GM12878 (cell line): ENCODE measurements around the gene NAA60. TPM values are rescaled to one million over a fixed set of nuclear protein-coding genes. Genes with fewer than 3 reads are reported as not detected.

Experiments
- ATAC-seq: fragments of 200-7000 bp; cut with Tn5 transposase; 3 replicates; pipeline ENCODE4 v1.9.1; 2020; ENCODE audit warnings: mild to moderate bottlenecking, moderate library complexity
- BruUV-seq: library from RNA; stranded (reverse); fragments of 400-500 nt; replicated peaks from 2 replicates; lab custom pipeline; 2021; lab: Mats Ljungman, UMichigan
- CTCF ChIA-PET: fragments of 300-600 bp; sonication (Branson Sonifier 250); formaldehyde crosslinking; extraction: SDS; loops from one replicate; lab custom pipeline; 2021; ENCODE audit warnings: inconsistent platforms; lab: Yijun Ruan, JAX
- POLR2A ChIA-PET: fragments of 350-600 bp; formaldehyde crosslinking; extraction: SDS; loops from one replicate; lab custom pipeline; 2021; ENCODE audit warnings: inconsistent platforms; lab: Charles Lee
- RAD21 ChIA-PET: fragments of 300-600 bp; sonication (Branson Sonifier 250); formaldehyde crosslinking; loops from one replicate; lab custom pipeline; 2023; ENCODE audit warnings: antibody characterized with exemption; ENCODE audit not compliant: unreplicated experiment; lab: Charles Lee
- SMC1A ChIA-PET: fragments of 300-600 bp; sonication (Branson Sonifier 250); formaldehyde crosslinking; loops from one replicate; lab custom pipeline; 2023; ENCODE audit not compliant: unreplicated experiment, uncharacterized antibody; lab: Charles Lee
- DNase-seq: peaks from one replicate; pipeline ENCODE4 v3.0.0-alpha.2; 2011; ENCODE audit warnings: low read depth, low spot score
- FAIRE-seq: peaks from 3 replicates; lab custom pipeline; 2011; peaks lifted over from hg19 to GRCh38; lab: Jason Lieb, UNC
- H2AFZ ChIP-seq: 2 replicates; pipeline ENCODE4 v1.6.0; 2011; ENCODE audit warnings: low read depth, low read length, control low read depth; ENCODE audit not compliant: control insufficient read depth
- H3K27ac ChIP-seq: 2 replicates; pipeline ENCODE4 v1.5.1; 2011; ENCODE audit warnings: control low read depth; ENCODE audit not compliant: control insufficient read depth, insufficient read depth
- H3K27me3 ChIP-seq, 2 experiments: replicated peaks in 1 of 2; 2 replicates each; pipeline versions ENCODE4 v1.6.0 to v1.6.1; 2011; ENCODE audit warnings: low read length in 1 of 2; ENCODE audit not compliant: control insufficient read depth in 2 of 2, insufficient read depth in 2 of 2
- H3K36me3 ChIP-seq, 2 experiments: 2 replicates each; pipeline ENCODE4 v1.5.1; 2011; ENCODE audit warnings: low read length in 1 of 2; ENCODE audit not compliant: control insufficient read depth in 2 of 2, insufficient read depth in 2 of 2
- H3K4me1 ChIP-seq: 2 replicates; pipeline ENCODE4 v1.6.1; 2011; ENCODE audit warnings: mild to moderate bottlenecking, low read length, moderate library complexity, mixed read lengths; ENCODE audit not compliant: control insufficient read depth, insufficient read depth
- H3K4me2 ChIP-seq: 2 replicates; pipeline ENCODE4 v1.6.0; 2011; ENCODE audit warnings: control low read depth; ENCODE audit not compliant: control insufficient read depth, insufficient read depth
- H3K4me3 ChIP-seq: fragments of 200-600 bp; sonication (generic); 2 replicates; pipeline ENCODE4 v1.5.1; 2016
- H3K79me2 ChIP-seq: 2 replicates; pipeline ENCODE4 v1.6.0; 2011; ENCODE audit warnings: low read length; ENCODE audit not compliant: control insufficient read depth, insufficient read depth
- H3K9ac ChIP-seq: 2 replicates; pipeline ENCODE4 v1.8.0; 2011; ENCODE audit warnings: low read length, control low read depth, mixed read lengths; ENCODE audit not compliant: control insufficient read depth, insufficient read depth
- H3K9me3 ChIP-seq: replicated peaks from 3 replicates; pipeline ENCODE4 v1.5.1; 2011; ENCODE audit warnings: mild to moderate bottlenecking, low read length; ENCODE audit not compliant: control insufficient read depth, insufficient read depth
- H4K20me1 ChIP-seq: 2 replicates; pipeline ENCODE4 v1.6.0; 2011; ENCODE audit not compliant: control insufficient read depth, insufficient read depth
- CBX3 ChIP-seq: fragments of 200-600 bp; sonication (generic); IDR thresholded peaks from 2 replicates; pipeline ENCODE4 v1.6.1; 2016; ENCODE audit warnings: low read depth, borderline replicate concordance
- EGR1 ChIP-seq, 2 experiments: IDR thresholded peaks; 1 replicate in 1 of 2; 2 replicates in 1 of 2; pipeline ENCODE4 v1.6.1; 2011 to 2012; ENCODE audit warnings: low read depth in 2 of 2, low read length in 2 of 2, borderline replicate concordance in 1 of 2, mild to moderate bottlenecking in 1 of 2, moderate library complexity in 1 of 2
- FOS ChIP-seq: IDR thresholded peaks from 3 replicates; pipeline ENCODE4 v1.6.1; 2011; ENCODE audit warnings: borderline replicate concordance; ENCODE audit not compliant: insufficient read length; ENCODE audit errors: extremely low read depth
- HDAC6 ChIP-seq: fragments of 200-600 bp; sonication (generic); IDR thresholded peaks from one replicate; pipeline ENCODE4 v1.8.0; 2017; ENCODE audit warnings: antibody characterized with exemption; ENCODE audit not compliant: unreplicated experiment
- JUND ChIP-seq: IDR thresholded peaks from 2 replicates; pipeline ENCODE4 v1.6.1; 2012; ENCODE audit warnings: low read depth, mild to moderate bottlenecking, low read length, improper control_type of control experiment, moderate library complexity
- KDM1A ChIP-seq: fragments of 200-600 bp; sonication (generic); IDR thresholded peaks from 2 replicates; pipeline ENCODE4 v1.6.1; 2016; ENCODE audit warnings: borderline replicate concordance
- LARP7 ChIP-seq: fragments of 450-650 bp; IDR thresholded peaks from 2 replicates; pipeline ENCODE4 v1.6.1; 2017; ENCODE audit warnings: mild to moderate bottlenecking
- MTA3 ChIP-seq: IDR thresholded peaks from 2 replicates; pipeline ENCODE4 v1.6.1; 2012; ENCODE audit warnings: low read length, inconsistent platforms, borderline replicate concordance
- MXI1 ChIP-seq: fragments of 150-350 bp; IDR thresholded peaks from 2 replicates; pipeline ENCODE4 v1.6.1; 2011; ENCODE audit warnings: low read depth, mild to moderate bottlenecking, inconsistent platforms, low read length, improper control_type of control experiment
- NFIC ChIP-seq: IDR thresholded peaks from 2 replicates; pipeline ENCODE4 v1.6.1; 2012; ENCODE audit warnings: low read depth, mild to moderate bottlenecking, inconsistent platforms, low read length, moderate library complexity
- POU2F2 ChIP-seq: IDR thresholded peaks from 3 replicates; pipeline ENCODE4 v1.6.1; 2011; ENCODE audit warnings: low read depth, mild to moderate bottlenecking, low read length, borderline replicate concordance
- SIX5 ChIP-seq: IDR thresholded peaks from 2 replicates; pipeline ENCODE4 v1.6.1; 2011; ENCODE audit warnings: mild to moderate bottlenecking, low read depth, low read length, moderate library complexity; ENCODE audit not compliant: severe bottlenecking
- TCF12 ChIP-seq: IDR thresholded peaks from 2 replicates; pipeline ENCODE4 v1.6.1; 2011; ENCODE audit warnings: low read depth, mild to moderate bottlenecking, low read length
- TCF3 ChIP-seq: IDR thresholded peaks from 2 replicates; pipeline ENCODE4 v1.6.1; 2012; ENCODE audit warnings: low read depth, mild to moderate bottlenecking, low read length, borderline replicate concordance; ENCODE audit not compliant: insufficient read depth
- ZBED1 ChIP-seq: IDR thresholded peaks from 2 replicates; pipeline ENCODE4 v1.6.1; 2016; ENCODE audit warnings: borderline replicate concordance
- WGBS: methylation state at CpG from one replicate; pipeline ENCODE4 v1.1.6; 2016; ENCODE audit warnings: low lambda C conversion rate; ENCODE audit not compliant: insufficient replicate concordance, insufficient coverage; ENCODE audit errors: missing lambda C conversion rate; 5-methylcytosine and 5-hydroxymethylcytosine counted together
- in situ Hi-C: fragments of 300-500 bp; cut with MboI; formaldehyde crosslinking; loops from 9 replicates; pipeline ENCODE4 v1.14.3; 2018; ENCODE audit warnings: mixed read lengths
- intact Hi-C: fragments of 100-400 bp; cut with micrococcal nuclease; formaldehyde crosslinking; loops from one replicate; pipeline ENCODE4 v1.14.2; 2022; ENCODE audit not compliant: unreplicated experiment
- polyA plus RNA-seq, 11 experiments: library from polyadenylated mRNA; depleted of rRNA in 4 of 11; unstranded in 6 of 11; stranded (reverse) in 5 of 11; fragments of >200 nt; fragmentation: Nextera tagmentation in 4 of 11; fragmentation: Illumina TruSeq in 1 of 11; extraction: Ambion mirVana in 4 of 11; extraction: Trizol in 1 of 11; gene quantifications; 1 replicate in 1 of 11; 2 replicates in 10 of 11; pipeline versions ENCODE4 v1.2.1 to v1.2.3, GENCODE V29; 2011 to 2016; ENCODE audit warnings: inconsistent platforms in 2 of 11, missing spikeins in 2 of 11, low read depth in 1 of 11
- total RNA-seq, 4 experiments: library from RNA; depleted of rRNA in 3 of 4; stranded (reverse); fragments of >200 nt in 3 of 4; fragmentation: Illumina TruSeq in 1 of 4; extraction: Trizol in 1 of 4; gene quantifications; 2 replicates each; pipeline versions ENCODE4 v1.2.1 to v1.2.3, GENCODE V29; 2013 to 2021
- TF ChIP-seq, protein P1 (sequence below): IDR thresholded peaks from 2 replicates; pipeline ENCODE4 v1.6.1; 2011; ENCODE audit warnings: low read depth, low read length, improper control_type of control experiment, borderline replicate concordance
- TF ChIP-seq, protein P2 (sequence below): fragments of 450-650 bp; IDR thresholded peaks from 2 replicates; pipeline ENCODE4 v1.6.1; 2016; ENCODE audit warnings: mild to moderate bottlenecking

NAA60 gene
- total and polyA plus RNA-seq, 10 of the 15 experiments (the other 5 are each of a cell fraction or from before 2014, with no cell fraction given), result 6.2 to 43.1 (median 34.6) TPM

DNA sequence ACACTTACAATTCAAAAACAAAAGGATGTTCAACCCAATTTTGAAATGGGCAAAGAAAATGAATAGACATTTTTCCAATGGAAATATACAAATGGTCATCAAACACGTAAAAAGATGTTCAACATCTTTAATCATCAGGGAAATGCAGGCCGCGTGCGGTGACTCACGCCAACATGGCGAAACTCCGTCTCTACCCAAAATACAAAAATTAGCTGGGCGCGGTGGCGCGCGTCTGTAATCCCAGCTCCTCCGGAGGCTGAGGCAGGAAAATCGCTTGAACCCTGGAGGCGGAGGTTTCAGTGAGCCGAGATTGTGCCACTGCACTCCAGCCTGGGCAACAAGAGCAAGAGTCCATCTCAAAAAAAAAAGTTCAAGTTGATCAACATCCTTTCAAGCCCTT lies 55.5 kb downstream of the NAA60 start:
- Histone ChIP-seq H3K4me2 (no peak overlapping the region), H3K4me1 (peaks cover 12% of the 10 kb centered on the region), H3K27ac (no peak overlapping the region), H3K9me3 (no peaks in the 10 kb centered on the region; the same call in 2 of the 3 replicates), H3K9ac (no peak overlapping the region), H2AFZ (no peak overlapping the region), H3K4me3 (no peak overlapping the region), H3K27me3 (no peaks in the 10 kb centered on the region), H3K36me3 (no peaks in the 10 kb centered on the region), H4K20me1 (no peaks in the 10 kb centered on the region), H3K79me2 (no peaks in the 10 kb centered on the region; the same call in 1 of the 2 replicates)
- TF ChIP-seq KDM1A (no peak), JUND (no peak), TCF3 (no peak), TCF12 (no peak), FOS (no peak), MTA3 (no peak), HDAC6 (no peak), MXI1 (no peak), POU2F2 (no peak), LARP7 (no peak), EGR1 (IDR thresholded peaks at IDR 0.05; ENCODE audit: borderline replicate concordance in 1 of 2, low read depth in 2 of 2, low read length in 2 of 2) (no peak), NFIC (no peak), CBX3 (no peak), SIX5 (no peak), ZBED1 (no peak)
- TF ChIP-seq, protein P1, sequence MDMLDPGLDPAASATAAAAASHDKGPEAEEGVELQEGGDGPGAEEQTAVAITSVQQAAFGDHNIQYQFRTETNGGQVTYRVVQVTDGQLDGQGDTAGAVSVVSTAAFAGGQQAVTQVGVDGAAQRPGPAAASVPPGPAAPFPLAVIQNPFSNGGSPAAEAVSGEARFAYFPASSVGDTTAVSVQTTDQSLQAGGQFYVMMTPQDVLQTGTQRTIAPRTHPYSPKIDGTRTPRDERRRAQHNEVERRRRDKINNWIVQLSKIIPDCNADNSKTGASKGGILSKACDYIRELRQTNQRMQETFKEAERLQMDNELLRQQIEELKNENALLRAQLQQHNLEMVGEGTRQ, result no peak
- TF ChIP-seq, protein P2, sequence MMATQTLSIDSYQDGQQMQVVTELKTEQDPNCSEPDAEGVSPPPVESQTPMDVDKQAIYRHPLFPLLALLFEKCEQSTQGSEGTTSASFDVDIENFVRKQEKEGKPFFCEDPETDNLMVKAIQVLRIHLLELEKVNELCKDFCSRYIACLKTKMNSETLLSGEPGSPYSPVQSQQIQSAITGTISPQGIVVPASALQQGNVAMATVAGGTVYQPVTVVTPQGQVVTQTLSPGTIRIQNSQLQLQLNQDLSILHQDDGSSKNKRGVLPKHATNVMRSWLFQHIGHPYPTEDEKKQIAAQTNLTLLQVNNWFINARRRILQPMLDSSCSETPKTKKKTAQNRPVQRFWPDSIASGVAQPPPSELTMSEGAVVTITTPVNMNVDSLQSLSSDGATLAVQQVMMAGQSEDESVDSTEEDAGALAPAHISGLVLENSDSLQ, result no peak
- DNase-seq (no peak), ATAC-seq (no peak), FAIRE-seq (no peak)
- intact Hi-C loops, result no loop called here
- no TSS peak for BruUV-seq
- ChIA-PET SMC1A (no interaction called here), POLR2A (no interaction called here), RAD21 (no interaction called here), CTCF (no interaction called here)
- in situ Hi-C loops, result no loop called here
- WGBS, result 98% methylated on average over 16 of the region's 16 CpGs
